H1 (cell line): ENCODE measurements around the gene GPR176. TPM values are rescaled to one million over a fixed set of nuclear protein-coding genes. Genes with fewer than 3 reads are reported as not detected.
A peak's percentile ranks its signal among the peaks of the same experiment; 100 is the strongest.

Experiments
- CTCF ChIA-PET: fragments of 300-600 bp; sonication (Branson Sonifier 250); formaldehyde crosslinking; loops from one replicate; lab custom pipeline; 2021; ENCODE audit not compliant: partially characterized antibody; lab: Charles Lee
- POLR2A ChIA-PET: fragments of 300-600 bp; sonication (Branson Sonifier 250); formaldehyde crosslinking; loops from one replicate; lab custom pipeline; 2021; ENCODE audit warnings: inconsistent platforms; ENCODE audit not compliant: partially characterized antibody; lab: Charles Lee
- DNase-seq, 2 experiments: peaks; one replicate each; pipeline versions ENCODE4 v3.0.0 to v3.0.0-alpha.2; 2010 to 2022; ENCODE audit warnings: low spot score in 2 of 2, low read depth in 1 of 2, mixed read lengths in 1 of 2
- FAIRE-seq: peaks from 2 replicates; lab custom pipeline; 2011; peaks lifted over from hg19 to GRCh38; lab: Jason Lieb, UNC
- H2AFZ ChIP-seq: 2 replicates; pipeline ENCODE4 v1.8.1; 2012; ENCODE audit warnings: low read length, inconsistent platforms
- H2AK5ac ChIP-seq: 2 replicates; pipeline ENCODE4 v1.6.1; 2013; ENCODE audit warnings: low read depth, low read length
- H2BK120ac ChIP-seq: replicated peaks from 2 replicates; pipeline ENCODE3; 2013; ENCODE audit warnings: low read depth, low read length, inconsistent platforms
- H2BK12ac ChIP-seq: 2 replicates; pipeline ENCODE4 v1.6.1; 2013; ENCODE audit warnings: low read depth, low read length
- H2BK15ac ChIP-seq: 2 replicates; pipeline ENCODE4 v1.6.1; 2013; ENCODE audit warnings: low read length
- H2BK20ac ChIP-seq: 2 replicates; pipeline ENCODE4 v1.6.1; 2013; ENCODE audit warnings: low read length
- H2BK5ac ChIP-seq: 2 replicates; pipeline ENCODE4 v1.6.1; 2013; ENCODE audit warnings: low read depth, low read length
- H3K14ac ChIP-seq: 2 replicates; pipeline ENCODE4 v1.6.1; 2013; ENCODE audit warnings: inconsistent platforms; ENCODE audit not compliant: insufficient read length
- H3K18ac ChIP-seq: 2 replicates; pipeline ENCODE4 v1.6.1; 2013; ENCODE audit warnings: low read length; ENCODE audit errors: extremely low read depth
- H3K23ac ChIP-seq: 2 replicates; pipeline ENCODE4 v1.6.1; 2013; ENCODE audit warnings: inconsistent platforms; ENCODE audit not compliant: insufficient read length
- H3K23me2 ChIP-seq: 2 replicates; pipeline ENCODE4 v1.6.1; 2013; ENCODE audit warnings: low read depth, low read length
- H3K27ac ChIP-seq: 2 replicates; pipeline ENCODE4 v1.6.1; 2011; ENCODE audit warnings: low read depth, low read length, inconsistent platforms
- H3K27me3 ChIP-seq, 4 experiments: replicated peaks in 1 of 4; 1 replicate in 1 of 4; 2 replicates in 3 of 4; pipeline versions ENCODE4 v1.6.1 to v1.8.1; 2011 to 2013; ENCODE audit warnings: low read length in 3 of 4, mild to moderate bottlenecking in 3 of 4, inconsistent platforms in 2 of 4, mixed read lengths in 2 of 4, moderate library complexity in 1 of 4; ENCODE audit not compliant: control insufficient read depth in 3 of 4, insufficient read depth in 3 of 4; ENCODE audit errors: extremely low read depth in 1 of 4
- H3K36me3 ChIP-seq, 4 experiments: 2 replicates each; pipeline versions ENCODE4 v1.6.1 to v1.8.1; 2011 to 2013; ENCODE audit warnings: mild to moderate bottlenecking in 4 of 4, low read length in 3 of 4, moderate library complexity in 2 of 4, control low read depth in 1 of 4, inconsistent platforms in 1 of 4; ENCODE audit not compliant: insufficient read depth in 4 of 4, control insufficient read depth in 2 of 4
- H3K4ac ChIP-seq: replicated peaks from 2 replicates; pipeline ENCODE3; 2013; ENCODE audit warnings: low read length, low read depth, mixed read lengths, inconsistent platforms; ENCODE audit not compliant: insufficient read length
- H3K4me1 ChIP-seq, 4 experiments: replicated peaks in 1 of 4; 1 replicate in 1 of 4; 2 replicates in 3 of 4; pipeline versions ENCODE4 v1.6.1 to v1.8.1; 2011 to 2013; ENCODE audit warnings: low read length in 3 of 4, inconsistent platforms in 2 of 4, mixed read lengths in 1 of 4; ENCODE audit not compliant: insufficient read depth in 4 of 4, control insufficient read depth in 3 of 4
- H3K4me2 ChIP-seq, 2 experiments: 2 replicates each; pipeline versions ENCODE4 v1.6.1 to v1.8.1; 2011 to 2013; ENCODE audit warnings: low read depth in 2 of 2, low read length in 2 of 2, control low read depth in 1 of 2, inconsistent platforms in 1 of 2, mild to moderate bottlenecking in 1 of 2; ENCODE audit not compliant: insufficient read depth in 1 of 2
- H3K4me3 ChIP-seq, 4 experiments: fragments of 200-600, 300-600 bp in 1 of 4; sonication (generic), shearing (Covaris generic), sonication (Bioruptor Twin) in 1 of 4; 2 replicates each; pipeline versions ENCODE4 v1.5.1 to v1.8.1; 2011 to 2016; ENCODE audit warnings: low read length in 4 of 4, low read depth in 3 of 4, control low read depth in 2 of 4, inconsistent platforms in 2 of 4, mild to moderate bottlenecking in 2 of 4, mixed read lengths in 1 of 4, moderate library complexity in 1 of 4; ENCODE audit not compliant: insufficient read depth in 2 of 4; ENCODE audit errors: extremely low read depth in 1 of 4
- H3K56ac ChIP-seq: replicated peaks from 2 replicates; pipeline ENCODE3; 2013; ENCODE audit warnings: low read depth, mild to moderate bottlenecking, mixed read lengths, low read length, inconsistent platforms; ENCODE audit not compliant: insufficient read length
- H3K79me1 ChIP-seq: 2 replicates; pipeline ENCODE4 v1.6.1; 2013; ENCODE audit warnings: low read depth, low read length, control low read depth
- H3K79me2 ChIP-seq, 2 experiments: 2 replicates each; pipeline versions ENCODE4 v1.6.1 to v1.8.1; 2012 to 2013; ENCODE audit warnings: low read length in 2 of 2, mild to moderate bottlenecking in 2 of 2, inconsistent platforms in 1 of 2; ENCODE audit not compliant: insufficient read depth in 2 of 2, control insufficient read depth in 1 of 2
- H3K9ac ChIP-seq, 4 experiments: replicated peaks in 1 of 4; 1 replicate in 1 of 4; 2 replicates in 3 of 4; pipeline versions ENCODE4 v1.6.1 to v1.8.1; 2011 to 2013; ENCODE audit warnings: low read depth in 3 of 4, low read length in 3 of 4, control low read depth in 2 of 4, mild to moderate bottlenecking in 2 of 4, moderate library complexity in 2 of 4, inconsistent platforms in 1 of 4; ENCODE audit errors: extremely low read depth in 1 of 4
- H3K9me3 ChIP-seq, 2 experiments: 2 replicates each; pipeline versions ENCODE4 v1.6.1 to v1.8.1; 2012 to 2013; ENCODE audit warnings: mild to moderate bottlenecking in 2 of 2, moderate library complexity in 2 of 2, control low read depth in 1 of 2, inconsistent platforms in 1 of 2, low read depth in 1 of 2, low read length in 1 of 2, mixed read lengths in 1 of 2; ENCODE audit not compliant: insufficient read depth in 2 of 2
- H4K20me1 ChIP-seq, 2 experiments: replicated peaks in 1 of 2; 2 replicates each; pipeline versions ENCODE3 to v1.8.1; 2011 to 2013; ENCODE audit warnings: inconsistent platforms in 2 of 2, low read length in 2 of 2, mild to moderate bottlenecking in 1 of 2; ENCODE audit not compliant: insufficient read depth in 2 of 2, control insufficient read depth in 1 of 2
- H4K5ac ChIP-seq: 2 replicates; pipeline ENCODE4 v1.6.1; 2013; ENCODE audit warnings: low read length, low read depth, mixed read lengths, inconsistent platforms; ENCODE audit not compliant: insufficient read length
- H4K8ac ChIP-seq: 2 replicates; pipeline ENCODE4 v1.8.0; 2013; ENCODE audit warnings: mild to moderate bottlenecking, moderate library complexity, low read length, inconsistent platforms; ENCODE audit not compliant: insufficient read depth; ENCODE audit errors: extremely low read depth
- H4K91ac ChIP-seq: replicated peaks from 2 replicates; pipeline ENCODE3; 2013; ENCODE audit warnings: low read length, mixed read lengths, inconsistent platforms; ENCODE audit not compliant: insufficient read length
- BACH1 ChIP-seq: IDR thresholded peaks from 2 replicates; pipeline ENCODE4 v1.6.1; 2012; ENCODE audit warnings: low read length, improper control_type of control experiment
- CTBP2 ChIP-seq: IDR thresholded peaks from 2 replicates; pipeline ENCODE4 v1.7.0; 2011; ENCODE audit warnings: borderline replicate concordance, mild to moderate bottlenecking, moderate library complexity, mixed read lengths, low read length; ENCODE audit not compliant: insufficient read depth, insufficient read length
- POLR2AphosphoS5 ChIP-seq: IDR thresholded peaks from 2 replicates; pipeline ENCODE4 v1.6.1; 2011; ENCODE audit warnings: low read depth, low read length
- TCF12 ChIP-seq: IDR thresholded peaks from 2 replicates; pipeline ENCODE4 v1.6.1; 2011; ENCODE audit warnings: low read depth, mild to moderate bottlenecking, low read length
- WGBS, 2 experiments: shearing (Covaris generic) in 1 of 2; methylation state at CpG; one replicate each; pipeline versions ENCODE4 v1.1.6 to v1.1.7; 2013 to 2015; ENCODE audit warnings: low lambda C conversion rate in 2 of 2, mixed read lengths in 2 of 2, inconsistent platforms in 1 of 2, low coverage in 1 of 2, missing lambda C conversion rate in 1 of 2; ENCODE audit not compliant: insufficient replicate concordance in 2 of 2, insufficient coverage in 1 of 2, insufficient read length in 1 of 2; ENCODE audit errors: extremely low coverage in 1 of 2, missing lambda C conversion rate in 1 of 2; 5-methylcytosine and 5-hydroxymethylcytosine counted together
- polyA plus RNA-seq, 7 experiments: library from polyadenylated mRNA; depleted of rRNA in 3 of 7; stranded (reverse) in 5 of 7; unstranded in 2 of 7; fragments of >200 nt in 5 of 7; fragments of 200-250 nt in 2 of 7; gene quantifications; 1 replicate in 5 of 7; 2 replicates in 1 of 7; 4 replicates in 1 of 7; pipeline versions ENCODE4 v1.2.1 to v1.2.3, GENCODE V29; 2011 to 2013; ENCODE audit warnings: missing spikeins in 2 of 7, mixed read lengths in 2 of 7
- total RNA-seq: library from RNA; stranded (reverse); fragmentation: NEBNext Ultra II Directional; extraction: Animal tissue kit (Norgen Biotek cat#: 25700); gene quantifications from 2 replicates; pipeline ENCODE4 v1.2.1, GENCODE V29; 2021
- TF ChIP-seq, protein P1 (sequence below), 3 experiments: IDR thresholded peaks; 1 replicate in 2 of 3; 2 replicates in 1 of 3; pipeline versions ENCODE4 v1.5.1 to v1.6.1; 2011; ENCODE audit warnings: low read length in 3 of 3, mild to moderate bottlenecking in 3 of 3, inconsistent platforms in 2 of 3, low read depth in 1 of 3, moderate library complexity in 1 of 3; ENCODE audit not compliant: insufficient read depth in 1 of 3; ENCODE audit errors: control extremely low read depth in 1 of 3

The GPR176 gene
- total and polyA plus RNA-seq, 2 of the 8 experiments (the other 6 are each of a cell fraction or from before 2014, with no cell fraction given), result 190 to 281 TPM

- Histone ChIP-seq H2AFZ (no peak overlapping the region), H3K9me3 (no peaks in the 10 kb centered on the region), H3K79me1 (no peaks in the 10 kb centered on the region; the same call in 1 of the 2 replicates), H4K20me1 (peaks cover 3 to 5% of the 10 kb centered on the region in 2 experiments), H2BK20ac (no peak overlapping the region), H3K18ac (no peak overlapping the region), H4K8ac (no peak overlapping the region), H3K23me2 (no peaks in the 10 kb centered on the region), H3K9ac (no peak overlapping the region), H3K56ac (no peak overlapping the region), H4K5ac (no peak overlapping the region), H3K79me2 (peaks cover 0 to 21% of the 10 kb centered on the region in 2 experiments; a peak in 2 of 4 replicates), H3K14ac (no peak overlapping the region), H3K4ac (no peak overlapping the region), H2BK15ac (no peak overlapping the region), H3K36me3 (peaks cover 4 to 32% (median 20%) of the 10 kb centered on the region in 4 experiments), H3K4me3 (no peak overlapping the region), H2BK120ac (no peak overlapping the region), H3K4me2 (no peak overlapping the region), H2BK12ac (no peak overlapping the region), H2BK5ac (no peak overlapping the region), H3K27ac (no peak overlapping the region), H2AK5ac (no peak overlapping the region), H4K91ac (no peak overlapping the region), H3K23ac (no peak overlapping the region), H3K27me3 (no peaks in the 10 kb centered on the region), H3K4me1 (no peaks in the 10 kb centered on the region; a peak in 1 of 7 replicates)
- FAIRE-seq, result no peak
- TF ChIP-seq BACH1 (no peak), POLR2AphosphoS5 (0 out of 2 replicates have a peak, but pooled peaks have one; percentile 22), TCF12 (no peak), CTBP2 (no peak)
- TF ChIP-seq, protein P1, sequence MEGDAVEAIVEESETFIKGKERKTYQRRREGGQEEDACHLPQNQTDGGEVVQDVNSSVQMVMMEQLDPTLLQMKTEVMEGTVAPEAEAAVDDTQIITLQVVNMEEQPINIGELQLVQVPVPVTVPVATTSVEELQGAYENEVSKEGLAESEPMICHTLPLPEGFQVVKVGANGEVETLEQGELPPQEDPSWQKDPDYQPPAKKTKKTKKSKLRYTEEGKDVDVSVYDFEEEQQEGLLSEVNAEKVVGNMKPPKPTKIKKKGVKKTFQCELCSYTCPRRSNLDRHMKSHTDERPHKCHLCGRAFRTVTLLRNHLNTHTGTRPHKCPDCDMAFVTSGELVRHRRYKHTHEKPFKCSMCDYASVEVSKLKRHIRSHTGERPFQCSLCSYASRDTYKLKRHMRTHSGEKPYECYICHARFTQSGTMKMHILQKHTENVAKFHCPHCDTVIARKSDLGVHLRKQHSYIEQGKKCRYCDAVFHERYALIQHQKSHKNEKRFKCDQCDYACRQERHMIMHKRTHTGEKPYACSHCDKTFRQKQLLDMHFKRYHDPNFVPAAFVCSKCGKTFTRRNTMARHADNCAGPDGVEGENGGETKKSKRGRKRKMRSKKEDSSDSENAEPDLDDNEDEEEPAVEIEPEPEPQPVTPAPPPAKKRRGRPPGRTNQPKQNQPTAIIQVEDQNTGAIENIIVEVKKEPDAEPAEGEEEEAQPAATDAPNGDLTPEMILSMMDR (IDR thresholded peaks at IDR 0.05; ENCODE audit: control extremely low read depth in 1 of 3, insufficient read depth in 1 of 3, low read depth in 1 of 3, low read length in 3 of 3), result no peak
- POLR2A ChIA-PET, result interaction anchor here (1.0 to 3.7 kb wide), 3 partner anchors 11 to 135 kb away, joined by 3 to 14 read pairs (median 4); partner anchors contain the start of gene EIF2AK4
- CTCF ChIA-PET, result interaction anchor here (0.8 to 3.5 kb wide), 8 partner anchors 11 to 77 kb away, joined by 3 to 33 read pairs (median 4); partner anchors contain the start of gene FSIP1
- WGBS, 2 experiments, result 94% methylated on average over 6 of the region's 6 CpGs; no CpG with 5 or more reads in 1 of the 2 experiments
- no peak for DNase-seq
Measured at GRCh38 chr15:39799552-39800011, 120.5 kb downstream of the GPR176 start.
